HG03108 (cell line): ENCODE results near the gene ABITRAM.
"Not testable (repeated sequence)": the region's sequence is repeated elsewhere in the genome, so short reads cannot be mapped to it uniquely, and the experiment has no call there.

Experiments
- ATAC-seq: cut with Tn5 transposase; IDR thresholded peaks from one replicate; pipeline ENCODE4 v1.9.1; 2021; ENCODE audit warnings: moderate library complexity; ENCODE audit not compliant: unreplicated experiment

ABITRAM gene

DNA sequence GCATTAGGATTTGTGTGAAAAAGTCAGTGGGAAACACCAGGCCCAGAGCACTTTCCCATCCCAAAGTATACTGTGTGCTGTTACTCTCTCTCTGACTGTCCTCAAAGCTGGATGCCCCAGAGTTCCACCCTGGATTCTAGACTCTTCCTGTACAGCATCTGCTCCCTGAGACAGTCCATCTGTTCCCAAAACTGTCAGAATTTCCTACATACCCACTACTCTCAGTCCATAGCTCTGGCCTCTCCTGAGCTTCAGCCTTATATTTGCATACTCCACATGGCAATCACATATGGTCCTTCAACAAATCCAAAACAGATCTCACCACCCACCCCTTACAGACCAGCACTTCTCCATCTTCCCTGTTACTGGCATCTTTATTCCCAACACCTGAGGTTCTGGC is 9.7 kb upstream of the ABITRAM start:
- ATAC-seq, result no peak

DNA sequence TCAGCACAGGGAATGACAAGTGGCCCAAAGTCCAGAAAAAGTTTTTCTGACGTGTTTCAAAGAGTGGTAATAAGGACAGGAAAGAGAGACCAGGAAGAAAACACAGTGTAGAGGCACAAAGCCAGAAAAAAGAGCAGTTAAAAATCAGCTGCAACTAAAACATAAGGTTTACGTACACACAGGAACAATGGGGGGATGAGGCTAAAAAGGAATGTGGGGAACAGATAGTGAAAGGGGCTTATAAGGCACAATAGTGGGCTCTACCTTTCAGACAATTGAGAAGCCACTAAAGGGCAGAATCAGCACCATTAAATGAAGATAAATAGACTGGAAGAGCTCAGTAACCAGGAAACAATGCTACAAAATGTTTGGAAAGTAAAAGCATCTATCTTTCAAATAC is 5.8 kb upstream of the ABITRAM start:
- no peak for ATAC-seq

DNA sequence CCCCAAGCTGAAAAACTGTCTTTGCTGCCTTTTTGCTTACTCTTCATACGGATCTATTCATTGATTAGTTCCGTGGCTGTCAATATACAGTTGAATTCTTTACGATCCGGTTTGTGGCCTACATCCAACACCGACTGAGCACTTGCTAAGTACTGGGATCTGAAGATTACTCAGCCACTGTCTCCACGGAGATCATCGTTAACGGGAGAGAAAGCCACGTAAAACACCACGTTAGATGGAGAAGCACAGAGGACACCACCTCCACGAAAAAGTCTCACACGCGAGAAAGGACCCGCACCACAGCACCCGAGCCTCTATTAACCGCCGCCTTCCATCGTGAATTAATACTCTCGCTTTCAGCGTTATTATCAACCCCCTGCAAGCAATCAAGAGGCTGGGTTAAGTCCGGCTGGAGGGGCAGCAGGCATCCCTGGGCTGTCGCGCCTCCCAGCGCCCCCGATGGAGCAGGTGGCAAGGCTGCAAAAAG is 926 bp upstream of the ABITRAM start:
- ATAC-seq, result peak; percentile 18

DNA sequence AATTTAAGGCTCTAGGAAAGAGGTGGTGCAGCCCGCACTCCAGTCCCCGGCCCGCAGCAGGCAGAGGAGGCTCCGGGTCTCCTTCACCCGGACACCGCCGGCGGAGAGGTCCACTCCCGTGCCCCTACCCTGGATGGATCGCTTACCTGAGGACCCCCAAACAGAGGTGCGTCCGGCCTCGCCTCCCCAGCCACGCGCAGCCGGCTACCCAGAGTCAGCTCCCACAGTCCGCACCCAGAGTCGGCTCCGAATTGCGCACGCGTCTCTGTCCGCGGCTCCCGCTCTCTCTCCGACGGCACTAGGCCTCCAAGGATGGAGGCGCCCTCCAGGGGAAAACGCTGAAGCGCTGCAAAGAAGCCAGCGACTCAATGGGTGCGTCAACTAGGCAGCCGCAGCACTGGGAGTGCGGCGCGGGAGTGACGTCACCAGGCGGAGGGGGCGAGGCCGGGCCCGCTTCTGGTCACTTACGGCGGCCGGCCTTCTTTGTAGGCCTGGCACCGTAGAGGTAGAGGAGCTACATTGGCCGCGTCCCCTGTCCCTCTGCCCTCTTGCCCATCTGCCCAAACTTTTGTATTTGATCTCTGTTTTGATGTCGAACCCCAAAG is 380 bp upstream of the ABITRAM start, which contains the start of gene ELP1:
Gene ELP1 (minus strand): TSS at position 407 of the 605 bp plus-strand sequence. CDS start 2,978 bp downstream, outside the sequence.
- ATAC-seq, result peak; percentile 88

DNA sequence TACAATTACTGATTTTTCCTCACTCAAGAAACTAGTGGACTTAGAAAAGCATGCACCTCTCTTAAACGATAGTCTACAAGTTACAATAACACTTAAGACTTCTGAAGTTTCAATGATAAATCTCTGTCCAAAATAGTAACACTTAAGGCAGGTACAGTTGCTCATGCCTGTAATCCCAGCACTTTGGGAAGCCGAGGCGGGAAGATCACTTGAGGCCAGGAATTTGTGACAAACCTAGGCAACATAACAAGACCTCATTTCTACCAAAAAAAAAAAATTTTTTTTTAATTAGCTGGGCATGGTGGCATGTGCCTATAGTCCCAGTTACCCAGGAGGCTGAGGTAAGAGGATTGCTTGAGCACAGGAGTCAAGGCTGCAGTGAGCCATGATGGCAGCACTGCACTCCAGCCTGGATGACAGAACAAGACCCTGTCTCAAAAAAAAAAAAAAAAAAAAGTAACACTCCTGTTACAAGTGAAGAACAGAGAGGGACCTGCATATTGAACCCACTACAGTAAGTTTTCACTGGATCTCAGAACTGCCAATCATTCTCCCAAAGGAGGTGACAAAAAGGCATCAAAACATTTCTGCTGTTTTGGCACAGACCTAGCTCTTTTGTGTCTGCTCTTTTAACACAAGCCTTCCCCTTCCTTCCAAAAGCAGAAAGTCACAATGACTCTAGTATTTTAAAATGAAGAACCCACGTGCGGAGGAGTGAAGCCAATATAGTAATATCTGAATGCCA is 3.5 kb downstream of the ABITRAM start:
- ATAC-seq, result no peak

DNA sequence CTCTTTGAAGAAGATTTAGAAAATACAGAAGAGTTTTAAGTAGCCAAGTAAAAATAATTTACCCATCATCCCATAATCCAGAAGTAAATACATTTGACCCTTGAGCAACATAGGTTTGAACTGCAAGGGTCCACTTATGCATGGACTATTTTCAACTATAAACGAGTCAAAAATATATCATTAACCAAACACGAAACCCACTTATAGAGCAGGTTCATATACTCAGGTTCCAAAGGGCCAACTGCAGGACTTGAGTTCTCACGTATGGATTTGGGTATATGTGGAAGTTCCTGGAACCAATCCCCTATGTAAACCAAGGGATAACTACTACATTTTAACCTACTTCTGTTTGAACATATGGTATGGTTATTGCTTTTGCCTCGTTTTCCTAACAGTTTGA is 5.8 kb downstream of the ABITRAM start:
- no peak for ATAC-seq

DNA sequence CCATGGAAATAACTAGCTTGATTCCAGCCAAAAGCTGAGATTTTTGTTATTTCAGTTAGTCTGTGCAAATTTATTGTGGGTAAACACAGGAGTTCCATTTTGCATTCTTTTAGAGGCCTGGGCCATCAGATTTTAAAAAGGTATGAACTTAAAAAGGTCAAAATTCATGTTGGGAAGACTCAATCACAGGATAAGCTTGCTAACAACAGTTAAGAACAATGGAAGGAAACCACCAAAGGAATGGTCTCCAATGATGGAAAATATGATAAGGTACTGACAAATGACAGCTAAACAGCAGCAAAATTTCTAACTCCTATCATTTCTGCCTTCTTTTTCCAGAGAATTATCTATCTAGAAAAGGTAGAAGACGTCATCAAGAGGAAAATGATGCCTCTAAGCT is 16.0 kb downstream of the ABITRAM start:
- no peak for ATAC-seq

DNA sequence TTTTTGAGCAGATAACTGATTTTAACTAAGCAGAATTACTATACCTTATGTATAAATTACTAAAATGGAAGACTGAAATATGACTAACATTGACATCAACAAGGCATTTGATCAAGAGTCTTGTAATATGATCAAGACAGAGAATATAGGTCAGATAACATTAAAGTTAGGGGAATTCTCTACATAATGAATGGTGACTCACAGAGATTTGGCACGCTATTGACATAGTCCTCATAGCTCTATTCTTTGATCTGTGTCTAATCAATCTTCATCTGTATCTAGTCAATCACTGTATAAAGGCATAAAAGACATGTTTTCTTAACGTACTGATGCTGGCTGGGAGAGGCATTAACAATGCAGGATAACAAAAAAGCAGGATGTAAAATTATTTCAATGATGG is 17.4 kb downstream of the ABITRAM start:
- ATAC-seq, result no peak

DNA sequence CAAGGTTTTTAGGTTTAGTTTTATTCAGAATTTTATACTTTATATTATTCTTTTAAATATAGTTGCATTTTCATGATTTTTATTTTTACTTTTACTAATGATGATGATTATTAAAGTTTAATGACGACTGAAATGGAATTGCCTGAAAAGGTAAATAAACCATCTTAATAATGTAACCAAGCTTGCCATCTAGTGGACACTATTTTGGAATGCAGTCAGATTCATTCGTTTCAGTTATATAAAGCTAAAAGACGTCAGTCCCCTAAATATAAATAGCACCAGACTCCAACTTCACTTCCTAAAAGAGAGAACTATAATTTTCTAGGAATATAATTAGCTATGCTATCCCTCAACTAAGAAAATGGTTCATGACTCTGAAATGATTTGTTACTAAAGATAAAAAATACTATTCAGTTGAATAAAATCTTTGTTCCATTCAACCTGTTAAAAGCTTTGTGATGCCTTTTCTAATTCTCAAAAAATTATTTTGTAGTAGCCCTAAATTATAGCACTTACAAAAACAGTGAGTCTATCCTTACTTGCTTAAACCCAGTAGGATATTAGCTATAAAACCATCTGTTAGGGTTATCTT is 19.9 kb downstream of the ABITRAM start:
- ATAC-seq, result no peak

DNA sequence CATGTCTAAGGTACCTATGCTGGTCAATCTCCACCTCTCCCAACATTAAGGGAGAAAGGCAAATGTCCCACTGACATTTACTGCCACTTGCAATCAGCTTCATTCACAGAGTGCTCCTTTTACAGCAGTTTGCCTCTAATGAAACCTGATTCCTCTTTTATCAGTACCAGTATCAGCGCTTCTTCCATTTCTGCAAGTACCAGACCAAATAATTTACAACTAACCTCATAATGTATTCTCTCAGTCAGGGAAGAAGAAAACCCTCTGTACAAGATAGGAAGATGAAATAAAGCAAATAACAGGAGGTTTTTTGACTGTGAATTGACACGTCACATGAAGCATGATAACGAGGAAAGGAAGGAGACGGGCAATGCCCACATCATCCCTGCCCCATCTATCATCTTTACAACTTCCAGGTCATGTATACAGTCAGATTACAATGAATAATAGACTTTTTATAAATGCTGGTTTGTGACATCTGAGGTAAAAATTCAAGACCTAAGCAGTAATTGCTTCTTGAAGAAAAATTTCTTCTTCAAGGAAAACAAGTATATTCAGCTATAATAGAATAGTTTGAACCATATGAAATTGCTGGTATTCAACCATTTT is 21.9 kb downstream of the ABITRAM start:
- ATAC-seq, result no peak

DNA sequence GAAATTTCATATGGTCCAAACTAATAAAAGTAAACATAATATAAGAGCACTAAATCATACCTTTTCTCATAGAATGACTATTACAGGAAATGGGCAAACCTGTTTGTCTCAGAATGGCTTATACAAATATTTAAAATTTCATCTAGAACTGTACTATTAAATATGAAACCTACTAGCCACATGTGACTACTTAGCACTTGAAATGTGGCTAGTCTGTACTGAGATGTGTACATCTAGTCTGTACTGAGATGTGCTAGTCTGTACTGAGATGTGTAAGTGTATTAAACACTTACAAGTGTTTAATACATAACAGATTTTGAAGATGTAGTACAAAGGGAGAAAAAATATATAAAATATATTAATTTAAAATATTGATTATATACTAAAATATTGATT is 22.4 kb downstream of the ABITRAM start:
- no peak for ATAC-seq

DNA sequence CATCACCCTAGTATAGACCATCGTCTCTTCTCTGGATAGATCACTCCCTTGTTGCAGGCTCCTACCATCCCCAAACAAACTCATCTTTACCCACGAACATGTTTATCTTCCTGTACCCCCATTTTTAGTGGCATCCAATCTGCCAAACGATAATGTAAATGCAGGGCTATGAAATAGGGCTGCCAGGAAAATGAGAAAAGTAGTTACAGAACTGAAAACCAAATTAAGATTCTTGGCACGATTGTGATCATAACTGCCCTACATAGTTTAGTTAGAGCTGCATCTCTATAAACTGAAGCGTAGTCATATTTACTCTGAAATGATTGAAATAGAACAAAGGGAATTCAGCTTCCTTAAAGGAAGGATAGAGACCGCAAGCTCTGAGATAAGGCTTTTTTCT is 26.1 kb downstream of the ABITRAM start:
- ATAC-seq, result no peak

DNA sequence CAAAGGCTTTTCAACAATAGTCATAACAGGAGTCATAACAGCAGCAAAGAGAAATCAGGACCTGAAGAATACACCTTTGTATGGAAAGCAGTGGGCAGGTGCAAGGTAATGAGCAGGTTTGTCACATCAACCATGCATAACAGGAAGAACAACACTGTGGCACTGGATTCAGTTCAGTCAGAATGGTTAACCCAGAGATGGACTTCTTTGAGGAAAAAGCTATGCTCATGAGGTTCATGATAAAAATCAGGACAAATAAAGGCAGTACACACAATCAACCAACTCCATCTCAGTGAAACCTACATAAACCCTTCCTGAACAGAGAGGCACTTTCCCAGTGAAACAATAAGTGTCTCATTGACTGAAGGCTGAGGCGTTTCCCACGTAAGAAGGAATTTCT is 27.0 kb downstream of the ABITRAM start:
- ATAC-seq, result no peak

DNA sequence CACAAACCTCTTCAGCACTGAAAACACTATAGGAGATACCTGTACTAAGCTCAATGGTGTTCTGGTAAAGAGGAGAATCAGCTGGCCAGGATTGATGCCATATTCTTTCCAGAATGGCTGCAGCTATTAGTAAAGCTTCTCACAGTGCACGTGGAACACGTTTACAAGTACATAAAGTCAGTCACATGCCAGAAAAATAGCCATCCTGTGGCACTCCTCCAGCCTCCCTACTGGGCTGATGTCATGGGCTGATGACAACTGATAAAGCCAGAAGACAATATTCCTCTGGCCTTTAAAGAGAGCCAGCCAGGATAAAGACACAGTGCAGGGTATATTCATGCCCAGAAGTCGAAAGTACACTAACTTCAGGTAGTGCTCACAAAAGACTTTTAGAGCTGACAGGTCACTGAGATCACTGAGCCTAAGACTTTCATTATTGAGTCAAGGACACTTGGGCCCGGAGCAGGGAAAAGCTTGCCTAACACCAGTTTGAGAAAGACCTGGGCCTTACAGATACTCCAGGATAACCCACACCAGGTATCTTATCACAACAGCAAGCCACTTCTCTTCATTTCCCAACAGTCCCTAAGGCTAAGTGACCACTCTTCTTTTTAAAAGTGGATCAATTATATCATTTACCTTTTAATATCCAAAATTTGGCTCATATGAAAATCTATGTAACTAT is 29.4 kb downstream of the ABITRAM start:
- no peak for ATAC-seq

DNA sequence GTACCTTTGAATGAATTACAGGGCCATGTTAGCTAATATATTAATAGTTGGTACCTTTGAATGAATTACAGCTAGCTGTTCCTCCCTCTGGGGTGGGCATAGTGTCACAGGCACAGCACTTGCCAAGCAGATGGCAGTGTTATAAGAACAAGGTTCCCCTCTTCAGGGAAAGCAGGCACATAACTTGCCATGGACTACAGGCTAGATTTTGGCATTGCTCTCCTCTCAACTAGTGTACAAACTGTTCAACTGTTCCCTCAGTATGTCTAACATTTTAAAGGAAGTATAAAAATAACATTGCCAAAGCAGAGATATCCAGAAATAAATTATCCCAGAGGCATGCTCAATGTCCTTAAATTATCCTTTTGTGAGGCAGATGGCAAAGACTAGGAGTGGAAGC is 33.7 kb downstream of the ABITRAM start:
- no peak for ATAC-seq

DNA sequence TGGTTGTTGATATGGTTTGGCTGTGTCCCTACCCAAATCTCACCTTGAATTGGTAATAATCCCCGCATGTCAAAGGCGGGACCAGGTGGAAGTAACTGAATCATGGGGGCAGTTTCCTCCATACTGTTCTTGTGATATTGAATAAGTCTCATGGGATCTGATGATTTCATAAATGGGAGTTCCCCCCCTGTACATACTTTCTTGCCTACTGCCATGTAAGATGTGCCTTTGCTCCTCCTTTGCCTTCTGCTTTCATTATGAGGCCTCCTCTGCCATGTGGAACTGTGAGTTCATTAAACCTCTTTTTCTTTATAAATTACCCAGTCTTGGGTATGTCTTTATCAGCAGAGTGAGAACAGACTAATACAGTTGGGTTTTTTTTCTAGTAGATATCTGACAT is 37.2 kb downstream of the ABITRAM start:
- not testable (repeated sequence) for ATAC-seq

DNA sequence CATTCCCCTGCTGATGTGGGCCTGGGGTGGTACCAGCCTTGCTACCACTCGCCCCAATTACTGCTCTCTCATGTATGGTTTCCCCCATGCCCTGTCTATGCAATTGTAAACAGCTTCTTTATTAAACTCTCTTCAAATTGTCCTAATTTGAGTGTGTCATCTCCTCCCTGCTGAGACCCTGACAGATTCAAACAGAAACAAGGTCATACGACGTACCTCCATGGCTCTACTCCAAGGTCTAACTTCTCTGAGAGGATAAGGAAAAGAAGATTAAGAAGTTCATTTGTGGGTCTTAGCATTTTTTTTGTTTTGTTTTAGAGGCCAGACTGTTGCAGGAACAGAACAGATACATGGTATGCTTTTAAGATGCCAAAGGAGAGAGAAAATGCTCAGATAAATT is 38.0 kb downstream of the ABITRAM start:
- ATAC-seq, result no peak

DNA sequence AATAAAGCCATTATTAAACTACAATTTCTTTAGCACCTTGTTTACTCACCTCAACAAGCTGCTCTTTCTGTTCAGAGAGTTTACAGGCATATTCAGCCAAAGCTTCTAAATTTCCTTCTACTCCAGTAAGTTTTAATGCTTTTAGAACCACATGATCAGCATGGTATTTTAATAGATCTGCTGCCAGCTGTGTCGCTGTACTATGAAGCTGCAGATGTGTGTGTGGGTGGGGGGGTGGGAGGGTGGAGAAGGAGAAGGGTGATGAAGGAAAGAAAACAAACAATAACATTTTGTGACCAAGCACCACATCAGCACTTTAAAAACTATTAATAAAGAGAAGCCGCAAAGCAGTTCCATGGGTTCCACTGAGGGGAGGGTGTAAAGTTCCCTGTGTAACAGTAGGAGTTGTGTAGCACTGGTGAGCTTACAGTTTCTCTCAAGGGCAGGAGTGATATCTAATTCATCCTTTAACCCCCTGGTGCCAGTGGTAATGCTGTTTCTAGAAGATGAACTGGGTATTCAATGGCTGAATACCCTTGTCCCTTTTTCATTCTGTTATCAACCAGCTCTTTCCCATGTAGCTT is 38.5 kb downstream of the ABITRAM start:
- no peak for ATAC-seq

DNA sequence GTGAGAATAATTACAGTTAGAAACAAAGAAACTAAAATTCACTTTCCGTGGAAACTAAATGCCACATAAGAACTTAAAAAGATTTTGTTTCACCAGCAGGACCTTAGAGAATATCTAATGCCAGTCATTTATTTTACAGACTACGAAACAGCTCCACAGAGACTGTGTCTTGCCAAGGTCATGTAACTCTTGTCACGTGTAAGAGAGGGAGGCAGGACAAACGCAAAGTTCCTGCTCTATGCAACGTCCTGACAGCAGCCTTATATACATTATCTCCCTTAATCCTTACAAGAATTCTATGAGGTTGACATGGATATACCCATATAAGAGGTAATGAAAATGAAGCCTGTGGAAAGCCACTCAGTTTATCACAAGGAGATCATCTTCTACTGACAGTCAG is 39.7 kb downstream of the ABITRAM start:
- ATAC-seq, result no peak

DNA sequence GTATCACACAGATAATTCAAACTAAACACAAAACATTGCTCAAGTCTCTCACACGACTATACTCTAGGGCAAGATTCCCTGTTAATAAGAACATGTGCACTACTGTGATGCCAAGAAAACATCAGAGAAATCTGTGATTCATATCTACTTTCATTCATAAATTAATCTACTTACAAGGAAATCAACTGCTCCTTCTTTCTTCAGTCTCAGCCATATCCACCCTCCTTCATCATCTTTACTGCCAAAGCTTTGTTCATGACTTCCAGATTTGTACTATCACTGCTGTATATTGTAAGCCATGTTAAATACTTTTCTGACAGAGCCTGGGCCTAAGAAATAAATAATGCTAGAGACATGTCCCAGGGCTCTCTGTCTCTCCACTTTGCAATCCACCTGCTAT is 44.0 kb downstream of the ABITRAM start:
- no peak for ATAC-seq

DNA sequence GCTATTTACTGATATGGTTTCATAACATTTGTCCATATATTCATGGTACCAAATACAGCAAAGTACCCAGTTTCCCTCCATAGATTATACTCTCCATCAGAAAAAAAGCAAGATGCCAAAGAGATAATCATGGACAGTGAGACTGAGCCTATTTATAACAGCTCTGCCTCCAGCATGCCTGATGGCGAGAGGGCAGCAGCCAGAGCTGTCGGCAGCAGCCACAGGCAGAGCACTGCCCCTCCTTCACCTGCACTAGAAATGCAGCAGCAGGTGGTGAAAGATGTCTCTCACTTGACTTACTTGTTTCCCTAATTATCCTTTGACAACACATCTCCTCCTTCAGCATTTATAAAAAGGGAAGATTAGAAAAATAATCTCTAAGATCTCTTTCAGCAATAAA is 46.7 kb downstream of the ABITRAM start:
- no peak for ATAC-seq
